Aortic smooth muscle cell (primary cell): ENCODE results near the gene LGR4. TPM values are rescaled to one million over a fixed set of nuclear protein-coding genes. Genes with fewer than 3 reads are reported as not detected.

Experiments
- total RNA-seq: library from RNA; depleted of rRNA; stranded (reverse); fragments of >200 nt; gene quantifications from 2 replicates; pipeline ENCODE4 v1.2.3, GENCODE V29; 2014

LGR4 gene
- 26.3 and 26.5 TPM in 2 replicates for total RNA-seq

GRCh38 chr11:27472398-27473016, at the start of gene LGR4:
TSS of gene LGR4 (minus strand) at chr11:27472790. CDS start at chr11:27472302, 488 bp downstream.

GRCh38 chr11:27506200-27507182, 33.9 kb upstream of the LGR4 start, which contains the start of gene LIN7C:
TSS of gene LIN7C (minus strand) at chr11:27506769. CDS start at chr11:27506752, 17 bp downstream.

GRCh38 chr11:27362749-27363575, 109.6 kb downstream of the LGR4 start, which contains the start of gene CCDC34:
TSS of gene CCDC34 (minus strand) at chr11:27363215. CDS start at chr11:27363194, 21 bp downstream.

Other genes starting within 250 kb of the LGR4 start
- 4.0 and 4.9 TPM in 2 replicates for gene CCDC34, start 109.6 kb downstream of the LGR4 start, total RNA-seq
- 64.9 and 69.4 TPM in 2 replicates for gene LIN7C, start 34.0 kb upstream of the LGR4 start, total RNA-seq
- 16.7 and 42.3 TPM in 2 replicates for gene BDNF, start 227.7 kb upstream of the LGR4 start, total RNA-seq